Measurements from ENCODE around the gene DCDC1. TPM values are rescaled to one million over a fixed set of nuclear protein-coding genes. Genes with fewer than 3 reads are reported as not detected.
A peak's percentile ranks its signal among the peaks of the same experiment; 100 is the strongest.

Gene DCDC1
- total RNA-seq, 1 experiment from 2014 or later = not detected

DNA sequence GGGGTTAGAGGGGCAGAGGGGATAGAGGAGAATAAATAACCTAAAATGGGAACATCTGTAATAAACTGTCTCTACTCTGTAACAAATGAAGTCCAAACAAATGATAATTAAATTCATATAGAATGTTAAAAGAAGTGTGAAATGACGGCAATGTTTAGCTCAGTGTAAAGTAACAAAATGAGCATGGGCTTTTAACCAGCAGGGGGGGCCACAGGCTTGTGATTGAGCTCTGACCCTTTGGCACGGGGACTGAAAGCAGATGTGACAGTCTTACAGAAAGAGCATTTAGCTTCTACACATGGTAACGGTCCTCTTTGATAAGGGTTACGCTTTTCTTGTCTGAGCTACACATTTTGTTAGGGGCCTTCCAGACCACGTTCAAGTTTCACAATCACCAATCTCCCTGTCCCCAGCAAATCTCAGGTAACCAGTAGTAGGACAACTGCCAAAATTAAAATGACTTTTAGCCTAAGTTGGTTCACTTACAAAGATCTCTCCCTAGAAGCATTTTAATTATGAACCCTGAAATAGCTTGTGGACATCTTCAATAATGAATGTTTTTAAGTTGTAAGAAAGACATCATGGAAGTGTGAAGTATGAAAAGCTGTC, 262.5 kb downstream of the DCDC1 start:
- peak; percentile 85 for DNase-seq (ENCODE audit: low spot score)

DNA sequence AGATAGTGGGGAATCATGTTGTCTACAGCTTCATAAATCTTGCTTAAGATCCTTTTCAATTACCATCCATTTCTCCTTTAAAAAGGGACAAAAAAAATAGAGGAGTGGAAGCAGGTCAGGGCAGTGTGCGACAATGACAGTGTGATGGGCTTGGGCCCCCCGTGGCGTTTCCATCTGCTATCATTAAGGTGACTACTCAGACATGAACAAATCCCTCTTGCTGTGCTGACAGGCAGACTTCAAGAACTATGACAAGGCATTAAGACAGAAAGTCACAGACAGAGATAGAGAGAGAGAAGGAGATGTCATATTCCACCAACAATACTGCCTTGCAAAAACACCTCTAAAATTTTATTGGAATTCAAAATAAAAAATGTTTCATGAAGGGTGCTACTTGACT, 263.2 kb downstream of the DCDC1 start:
- DNase-seq (ENCODE audit: low spot score) = no peak

DNA sequence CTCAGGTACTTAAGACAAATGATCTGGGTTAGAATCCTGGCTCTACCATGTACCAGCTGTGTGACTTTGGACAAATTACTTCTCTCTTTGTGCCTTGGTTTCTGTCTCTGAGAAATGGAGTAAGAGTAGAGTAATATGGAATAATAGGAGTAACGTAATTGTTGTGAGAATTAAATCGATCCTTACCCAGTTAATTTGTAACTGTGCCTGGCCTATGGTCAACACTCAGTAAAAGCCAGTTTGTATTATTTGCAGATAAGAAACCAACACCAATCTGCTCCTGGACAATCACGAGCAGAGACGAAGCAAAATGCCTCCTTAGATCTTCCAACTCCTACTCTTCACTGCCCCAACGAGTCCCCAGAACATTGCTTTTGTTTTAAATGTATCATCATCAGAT, 266.7 kb downstream of the DCDC1 start:
- DNase-seq (ENCODE audit: low spot score) = no peak

DNA sequence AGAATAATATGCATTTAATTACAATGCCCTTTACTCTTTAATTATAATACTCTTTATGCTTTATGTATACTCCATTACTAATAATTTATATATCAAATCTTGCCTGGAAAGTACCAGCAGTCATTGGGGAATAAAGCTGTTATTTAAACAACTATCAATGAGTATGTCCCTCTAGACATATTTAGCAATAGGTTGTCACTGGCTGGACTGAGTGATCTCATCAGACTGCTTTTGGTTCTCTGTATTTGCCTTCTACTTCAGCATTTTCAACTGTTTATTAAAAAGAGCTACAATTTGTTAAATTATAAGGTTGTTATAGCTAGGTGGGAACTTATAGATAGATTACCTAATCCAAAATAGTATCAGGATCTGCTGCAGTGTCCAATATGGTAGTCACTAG, 267.2 kb downstream of the DCDC1 start:
- DNase-seq (ENCODE audit: low spot score) = no peak

DNA sequence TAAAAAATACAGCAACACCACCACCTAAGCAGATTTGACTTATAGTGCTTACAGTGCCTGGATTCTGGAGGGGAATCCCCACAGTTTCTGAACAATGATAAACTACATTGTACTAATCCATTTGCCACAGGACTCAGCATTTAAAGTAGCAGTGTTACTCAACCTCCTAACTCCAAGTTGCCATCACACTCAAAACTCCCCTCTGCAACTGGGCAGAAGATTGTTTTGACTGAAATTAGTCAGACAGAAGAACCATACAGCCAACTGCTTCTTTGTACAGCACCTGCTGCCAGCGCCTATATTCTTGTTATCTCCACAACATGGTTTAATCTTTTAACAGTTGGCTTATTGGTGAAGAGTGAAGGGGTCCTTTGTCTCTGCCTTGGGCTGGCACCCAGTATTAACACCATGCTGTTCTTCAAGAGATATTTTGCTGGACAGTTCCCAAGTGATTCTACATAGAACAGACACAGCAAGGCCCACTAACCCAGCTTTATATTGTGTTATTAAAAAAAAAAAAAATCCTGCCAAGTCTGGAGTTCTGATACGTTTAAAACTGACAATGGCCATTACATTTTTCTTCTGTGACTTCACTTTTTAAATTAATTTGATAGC, 273.2 kb downstream of the DCDC1 start:
- no peak for DNase-seq (ENCODE audit: low spot score)

DNA sequence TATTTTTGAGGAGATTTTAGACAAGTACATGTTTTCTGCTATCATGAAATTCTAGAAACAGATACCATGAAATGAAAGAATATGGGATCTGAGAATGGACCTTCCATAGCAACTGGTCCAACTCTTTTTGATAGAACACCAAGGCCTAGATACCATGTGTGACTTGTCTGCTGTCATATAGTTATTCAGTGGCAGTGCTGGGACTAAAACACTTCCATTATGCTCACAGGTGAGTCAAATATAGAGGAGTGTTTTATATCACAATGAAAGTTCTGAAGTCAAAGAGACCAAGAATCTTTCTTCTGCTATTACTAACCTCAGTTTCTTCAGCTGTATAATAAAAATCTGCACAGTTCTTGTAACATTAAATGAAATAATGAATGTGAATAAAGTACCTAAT, 276.9 kb downstream of the DCDC1 start:
- no peak for DNase-seq (ENCODE audit: low spot score)

DNA sequence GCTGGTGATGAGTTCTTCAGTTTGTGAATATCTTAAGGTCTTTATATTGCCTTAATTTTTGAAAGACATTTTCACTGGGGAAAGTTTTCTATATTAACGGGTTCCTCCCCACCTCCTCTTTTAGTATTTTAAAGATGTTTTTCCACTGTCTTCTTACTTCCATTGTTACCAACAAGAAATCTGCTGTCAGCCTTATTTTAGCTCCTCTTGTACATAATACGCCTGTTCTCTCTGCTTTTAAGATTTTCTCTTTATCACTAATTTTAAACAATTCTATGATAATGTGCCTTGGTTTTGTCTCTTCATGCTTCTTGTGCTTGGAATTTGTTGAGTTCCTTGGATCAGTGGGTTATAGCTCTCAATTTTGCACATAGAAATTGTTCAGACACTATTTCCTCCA, 280.4 kb downstream of the DCDC1 start:
- no peak for DNase-seq (ENCODE audit: low spot score)

DNA sequence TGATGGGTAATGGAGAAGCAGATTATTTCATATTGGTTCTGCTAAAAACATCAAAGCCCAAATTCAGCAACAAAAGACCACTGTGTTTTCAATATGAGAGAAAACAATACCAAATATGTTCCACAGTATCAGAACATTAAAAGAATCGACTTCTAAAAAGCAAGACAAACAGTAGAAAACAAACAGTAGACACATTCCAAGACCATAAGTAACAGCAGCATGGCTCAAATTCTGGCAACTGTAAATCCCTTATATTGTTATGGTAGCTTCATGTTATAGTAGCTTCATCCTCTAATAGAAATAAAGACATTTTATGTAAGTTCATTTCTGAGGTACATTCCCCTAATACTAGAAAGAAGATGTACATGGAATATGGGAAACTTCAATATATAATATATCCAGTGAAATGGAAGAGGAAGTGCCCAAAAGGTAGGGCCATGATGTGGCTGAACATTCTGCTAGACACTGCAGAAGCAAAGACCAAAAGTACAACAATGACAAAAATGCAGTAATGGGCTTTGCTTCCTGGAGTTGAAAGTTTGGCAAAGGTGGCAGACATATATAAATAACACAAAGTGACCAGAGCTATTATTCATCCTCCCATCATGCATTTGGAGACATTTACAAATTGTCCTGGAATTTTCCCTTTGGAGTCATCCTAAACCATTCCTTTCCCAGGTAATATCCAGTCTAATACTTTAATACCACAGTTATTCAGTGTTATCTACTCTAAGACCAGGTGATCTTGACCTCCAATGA, 299.9 kb downstream of the DCDC1 start:
- DNase-seq (ENCODE audit: low spot score) = no peak

DNA sequence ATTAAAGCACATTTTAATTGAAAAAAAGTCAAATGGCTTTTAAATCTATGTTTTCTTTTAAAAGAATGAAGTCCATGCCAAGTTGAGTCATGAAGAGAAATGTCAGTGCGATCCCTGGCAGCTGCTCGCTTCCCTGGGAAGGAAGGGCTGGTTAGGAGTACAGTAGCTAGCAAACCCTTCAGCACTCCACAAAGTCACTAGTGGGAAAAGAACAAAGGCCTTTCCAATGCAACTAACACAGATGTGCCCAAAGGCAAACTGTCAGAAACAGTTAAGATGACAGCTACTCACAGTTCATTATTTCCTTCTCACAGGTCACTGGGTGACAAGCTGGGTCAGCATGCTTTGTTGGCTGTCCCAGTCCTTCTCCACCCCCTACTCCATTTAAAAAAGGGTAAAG, 308.7 kb downstream of the DCDC1 start:
- DNase-seq (ENCODE audit: low spot score) = no peak

DNA sequence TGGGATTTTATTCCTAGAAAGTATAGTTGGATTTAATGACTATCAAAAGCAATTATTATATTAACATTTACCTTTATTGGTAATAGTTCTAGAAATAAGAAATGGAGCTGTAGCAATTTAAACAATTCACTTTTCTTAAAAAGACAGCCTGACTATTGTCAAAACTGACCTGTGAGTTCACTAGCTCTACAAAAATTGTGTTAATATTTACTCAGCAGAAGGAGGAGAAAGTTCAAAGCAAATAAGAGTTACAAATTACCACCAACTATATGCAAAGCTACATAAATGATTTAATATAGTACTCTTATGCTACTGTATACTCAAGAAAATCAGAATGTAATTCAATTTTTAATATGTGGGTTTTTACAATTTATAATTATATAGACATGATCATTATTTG, 310.0 kb downstream of the DCDC1 start:
- DNase-seq (ENCODE audit: low spot score) = peak; percentile 15

DNA sequence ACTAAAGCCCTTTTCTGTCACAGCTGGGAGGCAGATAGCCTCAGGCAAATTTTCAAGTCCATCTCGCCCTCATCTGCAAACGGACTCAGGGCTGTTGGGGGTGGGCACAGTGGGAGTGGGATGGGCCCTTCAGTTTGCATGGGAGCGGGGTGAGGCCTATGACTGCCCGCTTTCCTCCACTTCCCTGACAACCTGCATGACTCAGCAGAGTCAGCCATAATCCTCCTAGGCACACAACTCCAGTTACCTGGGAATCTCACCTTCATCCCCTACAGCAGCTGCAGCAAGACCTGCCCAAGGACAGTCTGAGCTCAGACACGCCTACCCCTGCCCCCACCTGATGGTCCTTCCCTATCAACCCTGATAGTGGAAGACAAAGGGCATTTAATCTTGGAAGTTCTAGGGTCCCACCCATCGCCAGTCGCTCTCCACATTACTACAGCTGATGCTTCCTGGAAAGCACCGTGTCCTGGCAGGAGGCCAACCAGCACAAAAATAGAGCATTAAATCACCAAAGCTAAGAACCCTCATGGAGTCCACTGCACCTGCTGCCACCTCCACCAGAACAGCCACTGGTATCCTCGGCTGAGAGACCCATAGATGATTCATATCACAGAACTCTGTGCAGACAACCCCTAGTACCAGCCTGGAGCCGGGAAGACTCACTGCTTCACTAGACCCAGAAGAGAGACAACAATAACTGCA, 319.3 kb downstream of the DCDC1 start:
- peak; percentile 19 for DNase-seq (ENCODE audit: low spot score)

DNA sequence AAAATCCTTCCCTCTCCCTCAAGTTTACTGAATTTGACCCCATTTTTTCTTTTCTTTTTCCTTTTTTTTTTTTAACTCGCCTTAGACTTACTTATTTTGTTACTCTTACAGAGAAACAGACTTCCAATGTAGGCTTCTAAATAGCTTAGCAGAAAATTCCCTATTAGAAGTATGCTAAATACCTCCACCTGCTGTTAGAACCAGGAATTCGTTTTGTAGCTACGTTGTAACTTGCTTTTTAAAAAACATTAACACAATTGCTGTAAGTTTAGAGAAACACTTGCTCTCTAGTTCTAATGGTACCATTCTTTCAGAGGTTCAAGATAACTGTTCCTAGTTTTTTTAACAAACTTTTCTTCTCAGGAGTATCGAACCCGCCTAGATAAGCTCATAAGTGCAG, 324.2 kb downstream of the DCDC1 start:
- DNase-seq (ENCODE audit: low spot score) = peak; percentile 55

DNA sequence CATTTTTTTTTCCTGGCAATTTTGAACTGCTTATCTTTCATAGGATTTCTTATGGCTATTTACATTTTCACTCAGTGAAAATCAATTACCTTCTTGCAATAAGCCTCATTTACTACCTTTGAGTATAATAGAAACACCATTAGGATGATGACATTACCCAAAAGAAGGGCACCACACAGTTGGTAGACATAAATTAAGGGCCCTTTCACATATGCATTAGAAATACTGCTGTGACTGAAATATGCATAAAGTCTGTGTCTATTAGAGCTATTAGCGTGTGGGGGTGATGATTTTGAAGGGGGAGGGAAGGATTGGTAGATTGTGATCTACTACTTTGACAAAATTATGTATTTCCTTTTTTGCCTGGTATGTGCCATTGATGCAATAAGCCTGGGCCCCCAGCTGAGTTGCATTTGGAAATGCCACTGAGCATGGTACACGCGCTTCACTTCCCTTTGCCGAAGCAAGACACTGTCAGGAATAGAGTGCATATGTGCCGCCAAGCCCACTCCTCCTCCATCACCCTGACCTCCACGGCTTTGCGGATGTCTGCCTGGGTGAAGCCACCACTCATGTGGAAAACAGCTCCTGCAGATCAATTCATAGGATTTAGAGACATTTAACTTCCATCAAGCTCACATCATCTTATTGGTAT, 339.3 kb downstream of the DCDC1 start:
- no peak for DNase-seq (ENCODE audit: low spot score)

DNA sequence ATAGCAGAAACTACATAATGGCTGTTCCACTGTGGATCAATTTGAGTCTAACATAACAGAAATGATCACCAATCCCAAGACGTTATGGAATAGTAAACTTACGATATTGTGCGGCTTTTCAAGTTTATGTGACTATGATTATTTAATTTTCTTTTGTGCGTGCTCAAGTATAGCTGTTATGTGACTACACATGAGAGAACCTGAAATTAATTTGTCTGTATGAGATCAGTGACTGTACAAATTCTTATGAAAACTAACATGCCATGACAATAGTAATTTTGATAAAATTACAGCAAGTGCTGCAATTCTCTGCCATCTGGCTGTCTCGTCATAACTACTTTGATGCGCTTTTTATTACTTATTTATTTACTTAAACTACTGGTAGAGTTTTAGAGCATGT, 343.2 kb downstream of the DCDC1 start:
- no peak for DNase-seq (ENCODE audit: low spot score)

DNA sequence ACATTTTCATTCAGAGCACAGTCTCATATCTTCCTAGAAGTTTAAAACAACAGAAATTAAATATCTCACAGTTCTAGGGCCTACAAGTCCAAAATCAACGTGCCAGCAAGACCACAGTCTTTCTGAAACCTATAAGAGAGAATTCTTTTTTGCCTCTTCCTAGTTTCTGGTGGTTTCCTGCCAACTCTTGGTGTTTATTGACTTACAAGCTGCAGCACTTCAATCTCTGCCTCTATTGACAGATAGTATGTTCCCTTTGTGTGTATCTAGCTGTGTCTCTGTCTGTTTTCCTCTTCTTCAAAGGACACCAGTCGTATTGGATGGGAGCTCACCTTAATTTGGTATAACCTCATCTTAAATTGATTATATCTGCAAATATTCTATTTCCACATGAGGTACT, 347.5 kb downstream of the DCDC1 start:
- no peak for DNase-seq (ENCODE audit: low spot score)

DNA sequence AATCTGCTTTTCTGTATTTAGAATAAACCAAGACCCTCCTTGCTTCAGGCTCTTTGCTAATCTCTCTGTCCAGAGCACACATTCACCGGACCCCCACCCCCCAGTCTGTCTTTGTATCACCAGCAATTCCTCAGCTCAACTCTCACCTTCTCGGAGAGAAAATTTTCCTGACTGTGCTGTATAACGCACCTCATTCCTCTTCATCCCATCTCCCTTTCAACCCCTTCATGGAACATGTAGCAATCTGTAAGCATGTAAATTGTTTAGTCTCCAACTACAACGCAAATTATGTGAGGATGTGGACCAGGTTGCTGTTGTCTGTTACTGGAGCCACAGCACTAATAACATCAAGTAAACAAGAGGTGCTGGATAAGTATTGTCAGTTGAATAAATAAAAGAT, 349.8 kb downstream of the DCDC1 start:
- no peak for DNase-seq (ENCODE audit: low spot score)

DNA sequence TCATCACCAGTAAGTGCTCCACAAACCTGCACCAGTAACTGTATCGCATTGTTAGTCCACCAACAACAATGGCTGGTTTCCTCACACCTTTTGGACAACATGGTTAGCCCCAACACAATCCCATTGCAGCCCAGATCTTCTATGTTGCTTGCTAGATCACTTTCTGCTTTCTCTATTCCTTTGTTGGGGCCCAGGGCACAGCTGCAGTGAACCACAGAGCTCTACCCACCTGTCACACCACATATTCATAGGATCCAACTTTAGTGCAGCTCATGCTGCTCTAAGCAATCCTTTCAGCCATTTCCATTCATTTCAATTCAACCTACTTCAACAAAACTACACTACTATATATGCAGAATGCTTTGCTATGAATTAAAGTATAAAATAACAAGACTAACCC, 364.3 kb downstream of the DCDC1 start:
- no peak for DNase-seq (ENCODE audit: low spot score)

DNA sequence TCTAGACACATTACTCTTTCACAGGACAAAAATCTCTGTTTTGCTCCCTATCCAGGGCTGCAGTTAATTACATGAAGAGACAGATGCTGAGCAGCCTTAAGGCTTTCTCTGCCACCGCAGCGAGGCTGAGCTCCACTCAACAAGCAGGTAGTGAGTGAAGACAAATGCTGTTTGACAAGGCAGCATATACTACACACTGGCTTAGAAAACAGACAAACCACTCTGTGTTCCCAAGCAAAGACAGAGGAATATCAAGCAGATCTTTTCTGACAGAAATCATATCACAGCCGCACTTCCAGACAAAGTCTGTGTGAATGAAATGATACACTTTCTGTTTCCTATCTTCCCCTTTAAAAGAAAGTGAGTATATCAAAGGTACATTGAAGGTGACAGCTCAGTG, 368.1 kb downstream of the DCDC1 start:
- DNase-seq (ENCODE audit: low spot score) = no peak

DNA sequence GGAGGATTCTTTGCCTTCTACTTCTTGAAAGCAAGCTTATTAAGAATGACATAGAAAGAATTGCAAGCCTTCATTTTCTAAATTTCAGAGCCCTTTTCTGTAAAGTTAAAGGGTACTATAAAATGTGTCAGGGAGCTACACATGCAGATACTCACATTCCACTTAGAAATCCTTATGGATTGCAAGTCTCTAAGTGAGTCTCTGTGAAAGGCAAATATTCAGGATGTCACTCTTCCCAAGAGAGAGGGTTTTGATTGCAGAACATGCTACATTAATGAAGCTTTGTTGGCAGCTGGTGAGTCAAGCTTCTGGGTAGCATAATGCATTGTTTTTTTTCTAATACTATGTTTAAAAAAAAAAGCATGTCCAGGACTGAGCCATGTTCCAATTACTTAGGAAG, 369.2 kb downstream of the DCDC1 start:
- DNase-seq (ENCODE audit: low spot score) = no peak

DNA sequence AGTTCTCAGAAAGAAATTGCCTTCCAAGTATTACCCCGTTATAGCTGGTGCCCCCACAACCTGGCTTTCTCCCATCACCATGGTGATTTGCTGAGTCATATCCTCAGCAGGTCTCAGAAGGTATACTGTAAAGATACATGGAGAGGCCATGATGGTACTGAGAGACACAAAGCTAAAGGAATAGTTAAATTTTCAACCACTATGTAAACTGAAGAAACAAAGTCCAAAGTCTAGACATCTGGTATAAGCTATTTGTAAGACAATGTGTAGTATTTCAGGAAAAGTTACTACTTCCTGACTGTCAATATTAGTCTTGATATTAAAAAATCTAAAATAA, 377.1 kb downstream of the DCDC1 start:
- peak; percentile 26 for DNase-seq (ENCODE audit: low spot score)

DNA sequence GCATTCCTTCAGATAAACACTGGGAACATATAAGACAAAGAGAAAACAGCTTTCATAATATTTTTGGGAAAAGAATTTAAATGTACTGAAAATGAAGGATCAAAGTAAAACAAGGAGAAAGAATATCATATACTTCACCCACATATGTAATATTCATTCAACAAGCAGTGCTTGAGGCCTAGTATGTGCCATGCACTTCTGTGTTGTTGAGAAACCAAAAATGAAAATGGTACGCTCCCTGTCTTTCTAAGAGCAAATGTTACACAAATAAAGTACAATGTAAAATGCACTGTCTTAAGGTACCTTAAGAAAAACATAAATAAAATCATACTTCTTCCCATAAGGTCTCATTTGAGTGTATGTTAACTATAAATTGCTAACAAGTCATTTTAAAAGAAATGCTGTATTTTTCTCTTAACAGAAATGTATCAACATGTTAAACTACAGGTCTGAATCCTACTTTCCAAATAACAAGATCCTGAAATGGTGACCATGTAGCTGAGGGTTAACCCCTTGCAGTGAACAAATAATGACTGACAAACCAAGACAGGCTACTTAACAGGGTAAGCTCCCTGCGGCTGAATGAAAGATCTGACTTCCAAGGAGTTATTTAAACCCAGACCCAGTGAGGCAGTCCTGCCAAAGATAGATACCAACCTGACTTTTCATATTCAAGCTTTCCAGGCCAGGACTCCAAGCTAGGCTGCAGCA, 377.6 kb downstream of the DCDC1 start:
- peak; percentile 5 for DNase-seq (ENCODE audit: low spot score)

DNA sequence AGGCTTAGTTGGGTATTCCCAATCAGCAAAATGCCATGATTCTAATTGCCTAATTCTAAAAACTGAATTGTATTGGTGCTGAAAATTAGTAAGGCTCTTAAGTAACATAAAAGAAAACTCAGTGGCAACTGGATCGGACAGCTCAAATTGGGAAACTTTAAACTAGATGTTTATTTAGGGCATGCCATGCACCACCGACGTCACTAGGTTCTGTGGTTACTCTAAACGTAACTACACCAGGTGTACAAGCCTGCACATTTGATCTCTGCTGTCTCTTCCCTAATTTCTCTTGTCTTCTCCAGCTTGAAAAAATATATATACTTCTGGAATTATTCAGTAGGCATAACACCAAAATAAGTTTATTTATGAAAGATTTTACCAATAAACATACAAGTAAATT, 378.2 kb downstream of the DCDC1 start:
- DNase-seq (ENCODE audit: low spot score) = no peak
